ENCODE data around the gene CCDC146.
"Not testable (repeated sequence)": the region's sequence is repeated elsewhere in the genome, so short reads cannot be mapped to it uniquely, and the experiment has no call there.

Gene CCDC146

DNA sequence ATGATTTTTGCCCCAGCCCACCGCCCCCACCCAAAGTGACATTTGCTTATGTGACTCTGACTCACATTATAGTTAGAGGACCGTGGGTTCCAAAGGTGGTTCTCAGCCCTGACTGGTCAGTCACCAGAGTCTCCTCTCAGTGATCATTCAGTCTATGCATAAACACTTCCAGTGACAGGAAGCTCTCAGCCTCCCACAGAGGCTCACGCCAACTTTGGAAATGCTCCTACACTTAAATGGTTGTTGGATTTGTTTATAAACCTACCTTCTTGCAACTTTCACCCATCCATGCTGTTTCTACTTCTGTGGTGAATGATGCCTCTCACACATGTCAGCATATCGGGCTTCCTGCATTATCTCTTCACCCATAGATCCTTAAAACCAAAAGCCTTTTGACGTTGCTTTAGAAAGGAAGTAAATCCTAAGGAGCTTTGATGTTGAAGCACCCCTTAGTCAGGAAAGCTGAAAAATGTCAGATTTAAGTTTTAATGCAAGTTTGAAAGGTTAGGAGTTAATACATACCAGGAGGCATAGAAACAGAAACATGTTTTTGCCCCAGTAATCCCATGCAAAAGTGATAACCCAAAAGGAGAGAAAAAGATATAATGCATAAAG lies 123.7 kb downstream of the CCDC146 start:
- no peak for DNase-seq (ENCODE audit: low spot score)

DNA sequence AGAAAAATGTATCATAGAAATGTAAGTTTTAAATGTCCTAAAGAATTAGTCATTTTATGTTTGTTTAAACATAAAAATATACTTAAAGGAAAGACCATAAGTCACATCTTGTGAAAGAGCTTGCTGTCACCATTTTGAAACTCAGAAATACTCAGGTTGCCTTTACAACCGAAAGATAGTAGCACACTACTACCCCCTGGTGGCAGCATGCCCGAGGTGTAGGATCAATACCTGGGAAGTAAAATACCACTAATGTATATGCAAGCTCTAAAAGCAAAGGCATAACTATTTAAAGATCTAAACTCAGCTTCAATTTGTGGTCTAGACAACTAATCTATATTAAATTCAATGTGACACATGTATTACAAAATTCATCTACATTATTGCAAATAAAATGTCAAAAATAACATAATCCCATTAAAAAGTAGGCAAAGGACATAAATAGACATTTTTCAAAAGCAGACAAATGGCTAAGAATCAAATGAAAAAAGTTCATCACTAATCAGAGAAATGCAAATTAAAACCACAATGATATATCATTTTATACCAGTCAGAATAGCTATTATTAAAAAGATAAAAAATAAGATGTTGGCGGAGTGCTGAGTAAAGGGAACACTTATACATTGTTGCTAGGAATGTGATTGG lies 124.9 kb downstream of the CCDC146 start:
- DNase-seq (ENCODE audit: low spot score): peak; percentile 51

DNA sequence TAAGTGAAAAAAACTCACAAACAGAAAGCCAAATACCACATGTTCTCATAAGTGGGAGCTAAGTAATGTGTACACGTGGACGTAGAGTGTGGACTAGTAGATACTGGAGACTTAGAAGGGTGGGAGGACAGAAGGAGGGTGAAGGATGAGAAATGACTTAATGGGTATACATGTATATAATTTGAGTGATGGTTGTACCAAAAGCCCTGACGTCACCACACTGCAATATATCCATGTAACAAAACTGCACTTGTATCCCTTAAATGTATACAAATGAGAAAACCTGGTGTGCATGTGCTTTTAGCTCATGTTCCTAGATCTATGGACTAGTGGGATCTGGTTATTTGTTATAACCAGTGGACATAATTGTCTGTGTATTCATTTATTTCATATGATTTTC lies 125.7 kb downstream of the CCDC146 start:
- DNase-seq (ENCODE audit: low spot score): no peak

DNA sequence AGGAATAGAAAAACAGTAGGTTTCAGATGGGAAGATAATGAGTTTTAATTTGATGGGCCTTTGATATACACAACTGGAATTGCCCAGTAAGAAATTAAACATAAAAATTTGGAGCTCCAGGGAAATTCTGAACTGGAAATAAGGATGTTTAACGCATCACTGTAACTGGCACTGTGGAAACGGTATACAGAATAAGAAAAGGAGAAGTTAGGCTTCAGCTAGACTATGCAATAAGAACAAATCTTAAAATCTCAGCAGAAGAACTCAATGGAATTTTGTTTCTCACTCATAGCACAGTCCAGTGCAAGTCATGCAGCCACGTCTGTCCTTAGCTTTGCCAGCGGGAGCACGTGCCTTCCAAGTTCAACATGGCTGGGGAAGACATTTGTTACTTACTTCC lies 130.1 kb downstream of the CCDC146 start:
- no peak for DNase-seq (ENCODE audit: low spot score)

DNA sequence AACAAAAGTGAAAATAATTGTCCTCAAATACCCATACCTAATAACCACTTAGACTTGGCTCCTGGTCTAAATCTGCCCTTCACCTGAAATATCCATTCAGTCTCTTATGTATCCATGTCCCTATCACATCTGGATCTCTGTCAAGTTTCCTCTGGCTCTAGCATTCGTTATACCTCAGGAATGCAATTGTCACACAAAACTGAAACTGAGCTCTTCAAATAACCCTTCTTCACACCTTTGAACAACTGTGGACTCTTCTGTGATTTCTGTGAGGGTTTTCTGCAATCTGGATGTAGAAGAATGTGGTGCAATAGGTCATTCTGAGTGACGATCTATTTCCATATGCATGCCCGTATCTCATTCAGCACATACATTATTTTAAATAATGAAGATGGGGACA lies 130.7 kb downstream of the CCDC146 start:
- DNase-seq (ENCODE audit: low spot score): no peak

DNA sequence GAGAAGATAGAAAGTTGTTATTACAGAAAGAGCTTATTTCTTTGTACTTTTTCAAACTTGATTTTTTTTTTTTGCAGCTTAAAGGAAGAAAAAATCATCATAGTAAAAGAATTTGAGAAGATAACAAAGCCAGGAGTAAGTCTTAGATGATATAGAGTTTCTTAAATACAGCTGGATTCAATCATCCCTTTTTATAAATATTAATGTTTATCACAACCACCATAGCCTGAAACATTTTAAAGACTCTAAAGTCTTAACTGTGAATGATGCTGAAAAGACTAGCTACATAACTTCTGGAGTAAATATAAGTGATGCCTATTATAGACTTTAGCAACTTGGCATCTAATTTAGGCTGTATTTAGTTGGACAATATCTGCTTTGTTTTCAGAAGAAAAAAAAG lies 132.0 kb downstream of the CCDC146 start:
- no peak for DNase-seq (ENCODE audit: low spot score)

DNA sequence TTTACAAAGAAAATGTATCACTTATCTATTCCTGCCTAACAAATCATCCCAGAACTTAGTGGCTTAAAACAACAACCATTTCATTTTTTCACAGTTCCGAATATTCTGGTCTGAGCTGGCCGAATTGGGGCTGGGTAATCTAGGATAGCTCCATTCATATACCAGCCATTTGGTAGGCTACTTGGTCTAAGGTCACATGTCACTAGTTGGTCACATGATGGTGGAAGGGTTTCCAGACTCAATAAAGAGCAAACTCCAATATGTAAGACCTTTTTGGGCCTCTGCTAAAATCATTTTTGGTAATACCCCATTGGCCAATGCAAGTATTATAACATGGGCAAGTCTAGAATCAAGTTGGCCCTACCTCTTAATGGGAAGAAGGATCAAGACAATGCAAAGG lies 132.5 kb downstream of the CCDC146 start:
- no peak for DNase-seq (ENCODE audit: low spot score)

DNA sequence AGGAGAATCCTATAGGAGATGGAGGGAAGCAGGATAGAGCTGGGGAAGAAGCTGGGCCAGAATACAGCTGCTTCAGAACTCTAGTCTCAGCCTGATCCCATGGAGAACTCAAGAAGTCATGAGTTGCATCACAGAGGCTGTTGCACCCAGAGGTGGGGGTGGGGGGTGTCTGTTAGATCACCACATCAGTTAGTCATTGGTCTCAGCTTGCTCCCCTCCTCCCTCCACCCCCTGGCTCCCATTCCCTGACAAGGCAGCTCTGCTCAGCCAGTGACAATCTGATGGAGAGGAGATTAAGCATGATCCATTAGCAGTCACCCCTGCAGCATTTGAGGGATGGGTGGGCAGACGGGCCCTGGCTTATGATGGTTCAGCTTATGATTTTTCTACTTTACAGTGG lies 135.6 kb downstream of the CCDC146 start:
- DNase-seq (ENCODE audit: low spot score): no peak

DNA sequence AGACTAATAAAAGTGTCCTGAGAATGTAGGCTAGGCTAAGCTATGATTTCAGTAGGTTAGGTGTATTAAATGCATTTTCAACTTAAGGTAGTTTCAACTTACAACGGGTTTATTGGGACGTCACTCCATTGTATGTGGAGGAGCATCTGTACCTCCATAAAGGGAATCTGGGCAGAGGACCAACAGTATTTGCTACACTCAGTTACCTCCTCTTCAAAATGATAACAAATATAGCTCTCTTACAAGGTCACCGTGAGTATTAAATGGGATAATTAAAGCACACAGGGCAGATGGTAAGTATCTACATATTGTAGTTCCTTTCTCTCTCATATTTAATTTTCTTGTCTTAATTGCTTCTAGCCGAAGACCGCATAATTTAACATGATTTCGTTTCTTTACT lies 136.2 kb downstream of the CCDC146 start:
- DNase-seq (ENCODE audit: low spot score): no peak

DNA sequence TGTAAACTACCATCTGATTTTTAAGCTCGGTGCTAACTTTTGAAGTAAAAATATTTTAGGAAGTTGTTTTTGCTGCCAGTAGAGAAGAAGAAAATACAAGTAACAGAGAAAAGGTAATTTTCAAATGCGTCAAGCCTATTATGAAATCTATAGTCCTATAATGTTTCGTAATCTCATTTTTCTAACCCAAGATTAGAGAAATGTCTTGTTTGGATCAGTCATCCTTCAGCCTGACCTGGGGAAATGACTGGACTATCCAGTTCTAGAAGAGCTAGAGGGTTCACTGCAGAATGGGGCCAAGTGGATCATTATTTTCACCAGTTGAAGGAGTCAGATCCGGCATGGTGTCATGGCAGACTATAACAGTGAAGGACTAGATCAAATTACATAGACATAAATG lies 139.9 kb downstream of the CCDC146 start:
- DNase-seq (ENCODE audit: low spot score): no peak

DNA sequence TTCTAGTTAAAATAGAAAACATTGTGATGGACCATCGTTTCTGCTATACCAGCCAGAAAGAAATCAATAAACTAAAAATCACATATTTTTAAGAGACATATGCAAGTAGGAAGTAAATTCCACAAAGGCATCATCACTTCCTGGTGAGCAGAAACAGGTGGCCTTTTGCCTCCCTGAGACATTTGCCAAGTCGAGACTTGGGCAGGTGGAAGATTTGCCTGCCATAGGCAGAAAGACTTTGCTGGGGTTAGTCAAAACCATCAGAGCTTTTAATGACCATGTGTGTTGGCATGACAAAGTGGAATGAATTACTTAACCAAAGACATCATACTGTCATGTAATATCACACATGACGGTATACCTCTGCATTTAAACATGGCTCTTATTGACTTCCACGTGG lies 143.3 kb downstream of the CCDC146 start:
- no peak for DNase-seq (ENCODE audit: low spot score)

DNA sequence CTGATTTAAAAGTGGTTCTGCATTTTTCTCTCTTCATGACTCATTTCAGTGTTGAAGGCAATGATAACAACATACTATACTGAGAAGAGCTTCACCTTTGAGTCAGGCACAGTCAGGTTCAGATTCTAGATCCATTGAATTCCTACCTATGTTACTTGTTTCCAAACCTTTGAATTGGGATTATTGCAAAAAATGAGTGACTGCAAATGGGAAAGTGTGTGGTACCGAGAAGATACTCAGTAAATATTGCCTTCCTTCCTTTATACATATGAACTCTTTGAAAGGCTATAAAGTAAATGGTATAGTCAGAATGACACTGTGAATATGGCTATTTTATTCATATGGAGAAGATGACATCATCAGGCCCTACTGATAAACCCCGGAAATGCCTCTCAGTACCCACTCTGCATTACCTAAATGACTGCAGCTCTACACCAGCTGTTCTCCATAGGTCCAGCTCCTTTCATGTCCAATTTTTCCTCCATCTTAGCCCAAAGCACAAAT lies 143.9 kb downstream of the CCDC146 start:
- no peak for DNase-seq (ENCODE audit: low spot score)

DNA sequence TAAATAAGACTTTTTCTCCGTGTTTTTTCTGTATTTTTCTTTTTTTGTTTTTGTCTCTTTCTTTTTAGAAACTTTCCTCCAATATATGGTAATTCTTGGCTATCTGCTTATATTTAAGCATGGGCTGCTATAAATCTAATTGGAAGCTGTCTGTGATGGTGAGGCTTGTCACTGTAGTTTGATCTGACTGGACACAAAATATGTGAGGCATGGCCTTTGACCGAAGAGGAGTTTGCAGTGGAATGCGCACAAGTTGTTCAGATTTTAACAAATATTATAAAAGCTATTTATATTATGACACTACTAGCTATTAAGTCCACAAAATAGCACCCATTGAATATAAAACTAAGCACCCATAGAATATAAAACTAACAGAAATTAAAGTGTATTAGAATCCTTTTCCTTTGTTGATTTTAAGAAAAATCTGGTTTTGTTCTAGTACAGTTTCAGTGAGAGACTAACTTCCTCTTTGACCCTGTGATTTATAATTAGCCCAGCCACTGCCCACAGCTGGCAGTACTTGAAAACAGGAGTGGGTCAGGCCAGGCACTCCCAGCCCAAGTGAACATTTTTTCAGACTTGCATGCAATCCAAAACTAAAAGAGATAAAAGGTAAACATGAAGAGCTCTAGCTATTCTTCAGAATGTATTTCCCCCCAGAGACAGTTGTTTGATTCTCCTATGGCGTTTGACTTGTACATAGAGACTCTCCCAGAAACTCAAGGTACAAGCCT lies 147.1 kb downstream of the CCDC146 start:
- peak; percentile 24 for DNase-seq (ENCODE audit: low spot score)

DNA sequence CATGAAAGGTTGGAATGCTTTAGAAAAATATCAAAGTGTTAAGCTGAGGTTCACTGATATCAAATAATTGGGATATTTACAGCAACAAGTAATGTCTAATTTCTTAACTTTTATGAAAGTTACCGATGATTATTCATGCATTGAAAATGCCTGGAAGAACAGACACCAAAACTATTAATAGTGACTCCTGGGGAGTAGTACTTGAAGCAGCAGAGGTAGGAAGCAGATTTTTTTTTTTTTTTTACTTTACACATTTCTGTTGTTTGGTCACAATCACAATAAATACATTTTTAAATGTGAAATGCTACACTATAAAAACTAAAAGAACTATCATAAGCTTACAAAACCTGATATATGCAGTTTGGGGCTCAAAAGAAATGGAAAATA lies 147.7 kb downstream of the CCDC146 start:
- DNase-seq (ENCODE audit: low spot score): no peak

DNA sequence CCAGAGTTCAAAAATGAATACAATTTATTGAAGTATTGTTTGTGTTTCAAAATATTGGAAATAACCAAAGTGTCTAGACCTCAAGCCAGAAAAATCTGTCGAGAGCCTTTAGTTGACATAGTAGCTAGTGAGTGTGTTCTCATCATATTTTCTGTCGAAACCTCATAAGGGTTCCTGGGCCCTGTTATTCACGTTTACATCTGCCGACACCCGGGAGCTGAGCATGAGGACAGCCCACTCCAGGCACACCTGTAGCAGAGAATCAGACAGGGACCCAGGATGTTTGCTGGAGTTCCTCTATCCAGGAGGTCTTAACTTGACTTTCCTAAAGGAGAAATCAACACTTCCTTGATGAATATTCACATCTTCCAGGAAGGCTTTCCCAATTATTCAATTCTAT lies 149.4 kb downstream of the CCDC146 start:
- DNase-seq (ENCODE audit: low spot score): no peak

DNA sequence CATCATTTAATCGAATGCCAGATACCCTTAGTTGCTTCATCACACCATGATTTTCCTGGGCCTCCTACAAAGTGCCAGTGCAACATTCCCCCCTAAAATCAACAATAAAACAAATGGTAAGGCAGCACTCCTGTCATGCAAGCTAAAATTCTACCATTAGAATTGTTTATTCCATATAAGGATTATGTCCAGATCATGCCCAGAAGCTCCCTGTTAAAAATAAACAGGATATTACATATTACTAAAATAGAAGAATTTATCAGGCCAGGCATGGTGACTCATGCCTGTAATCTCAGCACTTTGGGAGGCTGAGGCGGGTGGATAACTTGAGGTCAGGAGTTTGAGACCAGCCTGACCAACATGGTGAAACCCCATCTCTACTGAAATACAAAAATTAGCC lies 153.2 kb downstream of the CCDC146 start:
- DNase-seq (ENCODE audit: low spot score): not testable (repeated sequence)

DNA sequence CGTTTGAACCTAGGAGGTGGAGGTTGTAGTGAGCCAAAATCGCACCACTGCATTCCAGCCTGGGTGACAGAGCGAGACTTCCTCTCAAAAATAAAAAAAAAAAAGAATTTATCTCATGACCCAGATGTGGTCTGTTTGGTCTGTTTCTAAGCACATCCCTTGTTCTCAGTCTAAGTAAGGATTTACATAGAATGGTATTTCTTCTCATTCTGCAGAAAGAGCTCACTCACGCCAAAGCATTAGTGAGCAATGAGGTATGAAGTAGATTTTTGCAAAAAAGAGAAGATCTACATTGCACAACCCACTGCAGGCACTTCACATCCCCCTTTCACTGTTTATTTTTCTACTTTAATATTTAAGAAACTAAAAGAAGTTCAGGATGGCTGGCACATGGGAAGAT lies 153.7 kb downstream of the CCDC146 start:
- DNase-seq (ENCODE audit: low spot score): no peak

DNA sequence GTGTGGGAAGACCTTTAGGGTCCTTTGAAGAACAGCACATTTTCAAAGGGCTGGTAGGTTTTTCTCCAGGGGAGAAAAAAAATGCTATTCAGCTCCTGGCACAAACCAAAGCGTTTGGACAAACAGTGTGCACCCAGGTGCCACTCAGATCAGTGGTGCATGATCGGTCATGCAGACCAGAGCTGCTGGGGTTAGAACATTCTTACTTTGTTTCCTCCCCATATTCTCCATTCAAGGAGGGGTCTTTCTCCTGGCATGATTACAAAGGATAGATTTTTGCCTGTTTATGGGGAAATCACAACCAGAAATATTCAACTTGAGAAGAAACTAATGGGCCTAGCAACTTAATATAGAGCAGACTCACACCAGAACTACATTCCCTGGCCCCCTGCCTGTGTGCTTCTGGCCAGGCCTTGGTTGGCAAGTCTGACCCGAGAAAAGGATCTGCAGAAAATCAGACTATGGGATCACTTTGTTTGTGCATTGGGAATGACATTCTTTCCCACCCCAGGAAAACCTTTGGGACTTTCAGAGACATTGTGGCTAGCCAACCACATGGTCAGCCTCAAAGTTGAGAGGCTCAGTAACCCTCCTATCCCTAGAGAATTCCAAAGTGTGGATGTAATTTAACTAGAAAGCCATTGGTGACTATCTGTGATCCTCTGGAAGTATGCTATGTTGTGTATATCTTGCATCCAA lies 159.5 kb downstream of the CCDC146 start:
- DNase-seq (ENCODE audit: low spot score): no peak

DNA sequence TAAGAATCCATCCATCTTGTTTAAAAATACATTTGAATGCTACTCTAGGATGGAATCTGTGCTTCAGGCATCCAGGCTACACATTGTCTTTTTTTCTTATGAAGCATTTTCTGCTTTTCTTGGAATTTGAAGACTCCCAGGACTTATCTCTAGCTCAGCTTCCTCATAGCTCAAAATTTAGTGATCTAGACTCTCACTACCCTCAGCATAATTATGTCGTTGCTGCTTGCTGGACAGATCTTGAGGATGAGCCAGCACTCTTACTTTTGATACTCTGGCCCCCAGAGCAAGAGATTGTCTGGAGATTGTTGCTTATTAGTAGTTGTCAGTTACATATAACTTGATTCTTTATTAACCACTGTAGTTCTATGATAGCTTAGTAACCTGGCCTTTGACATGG lies 160.5 kb downstream of the CCDC146 start:
- DNase-seq (ENCODE audit: low spot score): no peak

DNA sequence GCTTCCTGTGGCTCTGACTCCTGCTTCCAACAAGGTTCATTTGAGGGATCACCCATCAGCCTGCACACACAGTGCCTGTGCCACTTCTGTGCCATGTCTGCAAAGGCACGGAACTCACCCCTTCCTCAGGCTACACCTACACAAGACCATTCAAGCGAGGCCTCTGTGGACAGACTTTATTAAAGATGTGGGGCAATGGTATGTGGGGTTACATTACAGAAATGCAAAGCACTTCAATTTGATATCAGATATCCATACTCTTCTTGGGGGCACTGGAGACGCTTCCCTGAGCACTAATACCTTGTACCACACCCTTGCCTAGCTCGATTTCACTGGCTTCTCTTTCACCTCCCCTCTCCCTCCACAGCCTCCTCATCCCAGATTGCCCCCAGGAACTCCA lies 161.6 kb downstream of the CCDC146 start:
- DNase-seq (ENCODE audit: low spot score): no peak

DNA sequence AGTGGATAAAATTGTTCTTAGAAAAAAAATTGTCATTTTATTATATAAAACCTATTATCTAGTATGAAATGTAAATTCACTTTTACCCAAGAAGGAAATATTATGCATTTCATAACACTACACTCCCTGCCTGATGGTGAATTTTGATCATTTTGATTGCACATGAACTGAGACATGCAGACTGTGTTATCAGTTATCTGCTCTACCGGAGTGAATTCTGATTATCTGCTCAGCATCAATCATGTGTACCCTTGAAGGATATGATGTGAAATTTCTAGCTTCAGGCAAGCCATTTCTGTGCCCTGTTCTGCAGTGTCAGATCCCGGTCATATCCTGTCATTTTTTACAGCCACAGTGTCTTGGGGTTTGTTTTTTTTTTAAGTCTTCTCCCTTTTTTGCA lies 162.2 kb downstream of the CCDC146 start:
- no peak for DNase-seq (ENCODE audit: low spot score)

DNA sequence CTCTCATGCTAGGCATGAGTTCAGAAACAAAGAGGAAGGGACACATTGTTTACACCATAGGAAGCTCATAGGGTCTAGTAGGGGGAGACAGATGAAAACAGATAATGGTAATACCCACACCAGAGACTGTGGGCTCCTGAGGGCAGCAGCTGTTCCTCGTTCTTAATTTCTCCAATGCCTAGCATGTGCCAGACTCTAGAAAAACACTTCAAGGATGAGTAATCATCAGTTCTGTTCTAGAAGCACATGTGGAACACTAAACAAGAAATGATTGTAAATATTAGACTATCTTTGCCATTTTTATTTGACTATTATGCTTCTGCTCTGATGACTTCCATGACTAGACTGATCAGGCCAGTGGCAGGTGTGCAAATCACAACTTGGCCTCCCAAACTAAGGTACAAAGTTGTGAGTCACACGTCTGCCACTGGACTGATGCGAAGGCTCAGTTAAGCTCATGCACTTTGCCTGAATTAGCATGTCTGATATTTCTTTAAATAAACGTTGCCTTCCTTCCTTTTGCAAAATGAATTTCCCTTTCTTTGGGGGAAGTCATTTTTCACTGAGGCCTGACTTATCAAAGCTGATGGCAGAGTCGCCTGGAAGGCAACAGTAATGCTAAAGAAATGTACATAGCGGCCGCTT lies 166.4 kb downstream of the CCDC146 start:
- no peak for DNase-seq (ENCODE audit: low spot score)
